SU-DHL-6 (cell line): Measurements from ENCODE around the gene NREP.

Source experiments
- EZH2phosphoT487 ChIP-seq: fragments of 200-600 bp; sonication (generic), shearing (Covaris generic); conservative IDR thresholded peaks from 2 replicates; pipeline ENCODE4 v1.6.1; 2018; ENCODE audit warnings: mild to moderate bottlenecking, antibody characterized with exemption, low read length, moderate library complexity, mixed read lengths
- TF ChIP-seq, protein P1 (sequence below): fragments of 200-600 bp; sonication (generic); IDR thresholded peaks from one replicate; pipeline ENCODE4 v1.5.1; 2017; ENCODE audit warnings: antibody characterized with exemption, mild to moderate bottlenecking, low read length, moderate library complexity; ENCODE audit not compliant: insufficient read depth, poor library complexity, severe bottlenecking

DNA sequence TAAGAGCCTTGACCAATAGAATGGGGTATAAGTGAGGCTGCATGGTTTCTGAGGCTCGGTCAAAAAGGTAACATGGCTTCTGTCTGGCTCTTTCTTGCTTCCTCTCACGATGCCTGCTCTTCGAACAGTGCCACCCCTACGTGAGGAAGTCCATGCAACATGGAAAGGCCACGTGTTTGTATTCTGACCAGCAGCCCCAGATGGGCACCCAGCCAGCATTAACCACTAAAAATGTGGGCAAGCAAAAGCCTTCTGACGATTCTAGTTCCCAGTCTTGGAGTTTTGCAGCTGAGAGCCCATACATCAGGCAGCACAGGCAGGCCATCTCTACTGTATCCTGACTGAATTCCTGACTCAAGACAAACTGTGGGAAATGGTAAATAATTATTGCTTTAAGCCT is 24.2 kb upstream of the NREP start:
- TF ChIP-seq, protein P1, sequence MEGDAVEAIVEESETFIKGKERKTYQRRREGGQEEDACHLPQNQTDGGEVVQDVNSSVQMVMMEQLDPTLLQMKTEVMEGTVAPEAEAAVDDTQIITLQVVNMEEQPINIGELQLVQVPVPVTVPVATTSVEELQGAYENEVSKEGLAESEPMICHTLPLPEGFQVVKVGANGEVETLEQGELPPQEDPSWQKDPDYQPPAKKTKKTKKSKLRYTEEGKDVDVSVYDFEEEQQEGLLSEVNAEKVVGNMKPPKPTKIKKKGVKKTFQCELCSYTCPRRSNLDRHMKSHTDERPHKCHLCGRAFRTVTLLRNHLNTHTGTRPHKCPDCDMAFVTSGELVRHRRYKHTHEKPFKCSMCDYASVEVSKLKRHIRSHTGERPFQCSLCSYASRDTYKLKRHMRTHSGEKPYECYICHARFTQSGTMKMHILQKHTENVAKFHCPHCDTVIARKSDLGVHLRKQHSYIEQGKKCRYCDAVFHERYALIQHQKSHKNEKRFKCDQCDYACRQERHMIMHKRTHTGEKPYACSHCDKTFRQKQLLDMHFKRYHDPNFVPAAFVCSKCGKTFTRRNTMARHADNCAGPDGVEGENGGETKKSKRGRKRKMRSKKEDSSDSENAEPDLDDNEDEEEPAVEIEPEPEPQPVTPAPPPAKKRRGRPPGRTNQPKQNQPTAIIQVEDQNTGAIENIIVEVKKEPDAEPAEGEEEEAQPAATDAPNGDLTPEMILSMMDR, result no peak
- no peak for TF ChIP-seq EZH2phosphoT487
